Right lung (tissue), 5 donors: ENCODE data around the gene SRSF10. TPM values are rescaled to one million over a fixed set of nuclear protein-coding genes. Genes with fewer than 3 reads are reported as not detected.

Experiments
- DNase-seq, 2 donors: peaks; one replicate each; pipeline ENCODE4 v3.0.0-alpha.2; 2013
- polyA plus RNA-seq, 5 donors: library from polyadenylated mRNA; unstranded; fragments of 120-200 nt; gene quantifications; one replicate each; pipeline versions ENCODE4 v1.2.1 to v1.2.3, GENCODE V29; 2013; ENCODE audit warnings: inconsistent platforms in 1 of 5, low replicate concordance in 1 of 5; ENCODE audit not compliant: insufficient read length in 5 of 5, insufficient read depth in 1 of 5

SRSF10 gene
- polyA plus RNA-seq, 5 donors = 191 to 319 (median 294) TPM

DNA sequence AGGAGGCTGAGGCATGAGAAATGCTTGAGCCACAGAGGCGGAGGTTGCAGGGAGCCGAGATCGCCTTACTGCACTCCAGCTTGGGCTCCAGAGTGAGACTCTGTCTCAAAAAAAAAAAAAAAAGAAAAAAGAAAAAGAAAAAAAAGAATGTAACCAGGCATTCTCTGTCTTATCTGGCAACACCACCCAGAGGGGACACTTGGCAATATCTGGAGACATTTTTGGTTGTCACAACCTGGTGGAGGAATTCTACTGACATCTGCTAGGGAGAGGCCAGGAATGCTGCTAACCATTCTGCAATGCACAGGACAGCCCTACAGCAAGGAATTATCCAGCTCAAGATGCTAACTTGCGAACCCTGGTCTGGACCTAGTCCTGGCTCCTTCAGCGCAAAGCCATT lies 64.7 kb downstream of the SRSF10 start:
- no peak for DNase-seq

DNA sequence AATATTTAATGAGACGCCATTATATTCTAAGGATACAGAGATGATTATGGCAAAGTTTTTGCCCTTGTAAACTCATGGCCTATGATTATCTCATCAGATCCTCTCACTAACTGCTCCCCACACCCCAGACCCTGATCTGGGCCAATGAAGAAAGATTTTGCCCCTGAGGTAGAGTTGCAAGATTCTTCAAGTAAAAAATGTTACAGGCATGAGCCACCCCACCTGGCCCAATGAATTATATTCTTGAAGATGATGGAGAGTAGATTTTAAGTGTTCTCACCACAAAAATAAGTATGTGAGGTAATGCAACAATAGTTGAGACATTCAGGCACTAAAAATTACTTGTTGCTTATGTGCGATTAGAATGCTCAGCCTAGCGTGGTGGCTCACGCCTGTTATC lies 65.2 kb downstream of the SRSF10 start:
- DNase-seq = no peak

Other genes starting within 250 kb of the SRSF10 start
- 10 to 100 TPM; 39.1 to 45.6 (median 40.7) TPM for gene ELOA, start 236.9 kb downstream of the SRSF10 start, polyA plus RNA-seq
- gene PITHD1, start 201.9 kb downstream of the SRSF10 start, polyA plus RNA-seq = 10 to 100 TPM; 52.7 to 70.2 (median 60.2) TPM
- 10 to 100 TPM; 37.0 to 63.6 (median 48.0) TPM for gene LYPLA2, start 189.2 kb downstream of the SRSF10 start, polyA plus RNA-seq
- 10 to 100 TPM; 12.4 to 23.3 (median 15.9) TPM for gene GALE, start 179.6 kb downstream of the SRSF10 start, polyA plus RNA-seq
- gene HMGCL, start 154.9 kb downstream of the SRSF10 start, polyA plus RNA-seq = 10 to 100 TPM; 32.3 to 38.6 (median 32.8) TPM
- gene FUCA1, start 112.0 kb downstream of the SRSF10 start, polyA plus RNA-seq = 10 to 100 TPM; 22.0 to 29.9 (median 23.7) TPM
- gene CNR2, start 67.0 kb downstream of the SRSF10 start, polyA plus RNA-seq = under 1 TPM; 0.05 to 0.18 (median 0.14) TPM
- 100 to 1,000 TPM; 209 to 306 (median 252) TPM for gene PNRC2, start 20.5 kb downstream of the SRSF10 start, polyA plus RNA-seq
- gene MYOM3, start 131.8 kb upstream of the SRSF10 start, polyA plus RNA-seq = 10 to 100 TPM in 1 of 5 donors, 1 to 10 TPM in 1, under 1 TPM in 3; 0.03 to 17.1 (median 0.34) TPM
- under 1 TPM; 0.32 to 0.56 (median 0.43) TPM for gene IL22RA1, start 162.8 kb upstream of the SRSF10 start, polyA plus RNA-seq
- gene IFNLR1, start 207.0 kb upstream of the SRSF10 start, polyA plus RNA-seq = 1 to 10 TPM; 2.5 to 4.7 (median 3.0) TPM